GM19372 (cell line): ENCODE measurements around the gene KCNQ1OT1.

Experiments
- ATAC-seq: cut with Tn5 transposase; IDR thresholded peaks from one replicate; pipeline ENCODE4 v1.9.1; 2021; ENCODE audit warnings: mild to moderate bottlenecking, low read depth, moderate library complexity; ENCODE audit not compliant: unreplicated experiment

The KCNQ1OT1 gene

GRCh38 chr11:2689651-2690575 lies 9.9 kb downstream of the KCNQ1OT1 start:
- no peak for ATAC-seq

GRCh38 chr11:2688381-2689231 lies 11.2 kb downstream of the KCNQ1OT1 start:
- ATAC-seq, result no peak

- no peak for ATAC-seq
Measured at GRCh38 chr11:2687782-2688191, 12.0 kb downstream of the KCNQ1OT1 start.

- no peak for ATAC-seq
Measured at GRCh38 chr11:2687223-2687530, 12.6 kb downstream of the KCNQ1OT1 start.

- ATAC-seq, result no peak
Measured at GRCh38 chr11:2686360-2687222, 13.2 kb downstream of the KCNQ1OT1 start.

- ATAC-seq, result no peak
Measured at GRCh38 chr11:2685566-2686359, 14.0 kb downstream of the KCNQ1OT1 start.

- no peak for ATAC-seq
Measured at GRCh38 chr11:2685051-2685450, 14.7 kb downstream of the KCNQ1OT1 start.

GRCh38 chr11:2684581-2684980 lies 15.2 kb downstream of the KCNQ1OT1 start:
- ATAC-seq, result no peak

- no peak for ATAC-seq
Measured at GRCh38 chr11:2683806-2684205, 16.0 kb downstream of the KCNQ1OT1 start.

GRCh38 chr11:2681408-2682145 lies 18.2 kb downstream of the KCNQ1OT1 start:
- ATAC-seq, result no peak

- no peak for ATAC-seq
Measured at GRCh38 chr11:2679011-2679676, 20.6 kb downstream of the KCNQ1OT1 start.

- no peak for ATAC-seq
Measured at GRCh38 chr11:2678396-2678795, 21.4 kb downstream of the KCNQ1OT1 start.

GRCh38 chr11:2677127-2677526 lies 22.7 kb downstream of the KCNQ1OT1 start:
- no peak for ATAC-seq

- no peak for ATAC-seq
Measured at GRCh38 chr11:2675540-2675939, 24.3 kb downstream of the KCNQ1OT1 start.

GRCh38 chr11:2674658-2675131 lies 25.1 kb downstream of the KCNQ1OT1 start:
- no peak for ATAC-seq

- ATAC-seq, result no peak
Measured at GRCh38 chr11:2673871-2674471, 25.8 kb downstream of the KCNQ1OT1 start.

GRCh38 chr11:2673250-2673610 lies 26.6 kb downstream of the KCNQ1OT1 start:
- no peak for ATAC-seq

GRCh38 chr11:2672553-2673249 lies 27.1 kb downstream of the KCNQ1OT1 start:
- no peak for ATAC-seq
